Stimulated activated CD8-positive, alpha-beta memory T cell treated with anti-CD3 and anti-CD28 coated beads, Interleukin-12 subunit alpha, Interleukin-12 subunit beta, amount 100 ng/mL, for 24 hours (primary cell): ENCODE data around the gene COG4.

ENCODE experiments used
- DNase-seq: peaks from one replicate; pipeline ENCODE4 v3.0.0-alpha.2; 2020; ENCODE audit errors: extremely low read depth

COG4 gene

GRCh38 chr16:70480127-70481105, 42.9 kb downstream of the COG4 start:
- DNase-seq, result no peak

- DNase-seq, result no peak
These were observed 44.4 kb downstream of the COG4 start for GRCh38 chr16:70478912-70479341.

- DNase-seq, result no peak
These were observed 45.2 kb downstream of the COG4 start for GRCh38 chr16:70478169-70478568.

GRCh38 chr16:70476272-70477020, 46.9 kb downstream of the COG4 start:
- DNase-seq, result no peak

DNA sequence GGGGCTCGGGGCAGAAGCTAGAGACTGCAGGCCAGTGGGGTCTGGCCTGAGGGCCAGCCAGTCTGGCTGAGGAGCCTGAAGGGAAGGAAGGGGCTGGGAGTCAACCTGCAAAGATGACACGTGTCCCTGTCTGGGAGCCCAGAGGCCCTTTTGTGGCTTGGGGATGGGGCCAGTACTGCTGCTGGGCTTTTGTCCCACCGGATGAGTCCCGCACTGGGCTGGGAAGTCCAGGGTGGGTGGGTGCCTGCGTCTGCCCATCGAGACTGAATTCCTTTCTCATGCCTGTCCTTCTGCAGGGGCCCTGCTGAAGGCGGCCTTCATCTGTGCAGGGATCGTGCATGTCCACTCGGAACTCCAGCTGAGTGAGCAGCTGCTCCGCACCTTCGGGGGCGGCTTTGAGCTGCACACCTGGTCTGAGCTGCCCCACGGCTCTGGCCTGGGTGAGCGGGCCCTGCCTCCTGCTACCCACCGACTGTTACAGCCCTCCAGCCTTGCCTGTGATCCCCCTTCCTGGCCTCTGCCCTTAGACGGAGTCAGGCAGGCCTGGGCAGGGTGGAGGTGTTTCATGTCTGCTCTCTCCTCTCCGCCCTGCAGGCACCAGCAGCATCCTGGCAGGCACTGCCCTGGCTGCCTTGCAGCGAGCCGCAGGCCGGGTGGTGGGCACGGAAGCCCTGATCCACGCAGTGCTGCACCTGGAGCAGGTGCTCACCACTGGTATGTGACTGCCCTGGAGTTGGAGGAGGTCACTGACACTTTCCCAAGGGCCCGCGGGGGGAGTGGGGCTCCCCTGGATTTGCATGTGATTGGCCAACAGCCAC, 48.1 kb downstream of the COG4 start:
- DNase-seq, result no peak

GRCh38 chr16:70474320-70475053, 48.9 kb downstream of the COG4 start:
- no peak for DNase-seq

GRCh38 chr16:70473446-70474319, 49.7 kb downstream of the COG4 start:
- no peak for DNase-seq

DNA sequence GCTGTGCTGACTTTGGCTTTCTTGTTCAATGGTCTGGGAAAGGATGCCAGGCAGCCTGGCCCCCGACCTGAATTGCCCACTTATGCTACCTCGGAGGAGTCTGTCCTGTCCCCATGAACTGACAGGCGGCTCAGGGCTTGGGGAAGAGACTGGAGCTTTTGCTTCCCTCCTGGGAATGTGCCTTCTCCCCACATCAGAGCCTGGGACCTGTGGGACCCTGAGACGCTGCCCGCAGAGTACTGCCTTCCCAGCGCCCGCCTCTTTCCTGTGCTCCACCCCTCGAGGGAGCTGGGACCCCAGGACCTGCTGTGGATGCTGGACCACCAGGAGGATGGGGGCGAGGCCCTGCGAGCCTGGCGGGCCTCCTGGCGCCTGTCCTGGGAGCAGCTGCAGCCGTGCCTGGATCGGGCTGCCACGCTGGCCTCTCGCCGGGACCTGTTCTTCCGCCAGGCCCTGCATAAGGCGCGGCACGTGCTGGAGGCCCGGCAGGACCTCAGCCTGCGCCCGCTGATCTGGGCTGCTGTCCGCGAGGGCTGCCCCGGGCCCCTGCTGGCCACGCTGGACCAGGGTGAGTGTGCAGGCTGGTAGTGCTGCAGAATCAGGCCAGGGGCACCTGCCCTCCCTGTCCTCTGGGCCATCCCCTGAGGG, 50.4 kb downstream of the COG4 start:
- DNase-seq, result no peak

DNA sequence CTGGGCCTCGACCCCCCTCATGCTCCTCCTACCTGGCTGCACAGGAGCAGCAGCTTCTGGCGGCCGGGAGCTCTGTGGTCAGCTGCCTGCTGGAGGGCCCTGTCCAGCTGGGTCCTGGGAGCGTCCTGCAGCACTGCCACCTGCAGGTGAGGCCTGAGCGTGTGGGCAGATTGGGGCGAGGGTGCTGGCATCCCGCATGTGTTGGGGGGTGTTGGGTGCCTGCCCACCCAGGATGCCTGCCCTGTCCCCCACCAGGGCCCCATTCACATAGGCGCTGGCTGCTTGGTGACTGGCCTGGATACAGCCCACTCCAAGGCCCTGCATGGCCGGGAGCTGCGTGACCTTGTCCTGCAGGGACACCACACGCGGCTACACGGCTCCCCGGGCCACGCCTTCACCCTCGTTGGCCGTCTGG, 52.4 kb downstream of the COG4 start:
- DNase-seq, result no peak

- no peak for DNase-seq
These were observed 53.0 kb downstream of the COG4 start for GRCh38 chr16:70470141-70470926.

- no peak for DNase-seq
These were observed 54.4 kb downstream of the COG4 start for GRCh38 chr16:70468776-70469525.

GRCh38 chr16:70467608-70468007, 55.7 kb downstream of the COG4 start:
- DNase-seq, result no peak

DNA sequence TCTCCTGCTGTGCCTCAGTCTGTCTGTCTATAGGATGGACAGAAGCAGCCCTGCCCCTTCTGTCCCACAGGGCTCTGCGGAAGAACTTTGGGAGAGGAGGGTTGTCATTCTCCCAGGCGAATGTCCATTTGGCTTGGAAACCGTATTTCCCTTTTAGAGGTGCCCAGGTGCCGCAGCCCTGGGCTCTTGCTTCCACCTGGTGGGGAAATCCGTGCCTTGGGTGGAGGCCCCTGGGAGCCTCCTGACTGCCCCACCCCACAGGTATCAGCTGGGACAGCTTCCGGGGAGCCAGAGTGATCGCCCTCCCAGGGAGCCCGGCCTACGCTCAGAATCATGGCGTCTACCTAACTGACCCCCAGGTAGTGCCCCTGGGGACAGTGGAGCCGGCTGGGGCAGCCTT, 56.2 kb downstream of the COG4 start:
- no peak for DNase-seq

- no peak for DNase-seq
These were observed 56.6 kb downstream of the COG4 start for GRCh38 chr16:70466805-70467076.

DNA sequence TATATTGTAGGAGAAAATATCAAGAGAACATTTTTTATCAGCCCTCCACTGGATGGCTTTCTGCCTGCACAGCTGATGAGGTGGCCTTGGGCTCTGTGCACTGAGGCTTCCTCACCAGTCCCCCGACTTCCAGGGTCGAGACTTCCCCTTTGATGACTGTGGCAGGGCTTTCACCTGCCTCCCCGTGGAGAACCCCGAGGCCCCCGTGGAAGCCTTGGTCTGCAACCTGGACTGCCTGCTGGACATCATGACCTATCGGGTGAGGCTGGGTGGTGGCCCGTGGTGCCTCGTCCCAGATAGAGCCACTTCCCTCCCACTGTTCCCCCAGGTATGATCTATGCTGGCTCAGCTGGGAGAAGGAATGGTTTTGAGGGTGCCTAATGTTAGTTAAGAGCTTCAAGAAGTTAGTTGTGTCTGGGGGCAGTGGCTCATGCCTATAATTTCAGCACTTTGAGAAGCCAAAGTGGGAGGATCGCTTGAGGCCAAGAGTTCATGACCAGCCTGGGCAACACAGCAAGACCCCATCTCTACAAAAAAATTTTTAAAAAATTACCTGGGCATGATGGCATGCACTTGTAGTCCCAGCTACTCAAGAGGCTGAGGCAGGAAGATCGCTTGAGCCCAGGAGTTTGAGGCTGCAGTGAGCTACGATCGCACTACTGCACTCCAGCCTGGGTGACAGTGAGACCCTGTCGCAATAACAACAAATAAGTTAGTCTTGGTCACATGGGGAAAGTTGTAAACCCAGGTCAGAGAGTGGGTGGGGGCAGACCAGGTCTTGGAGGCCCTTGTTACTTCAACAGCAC, 57.2 kb downstream of the COG4 start:
- DNase-seq, result no peak

GRCh38 chr16:70463235-70463634, 60.1 kb downstream of the COG4 start:
- no peak for DNase-seq

- DNase-seq, result no peak
These were observed 62.6 kb downstream of the COG4 start for GRCh38 chr16:70460737-70461261.
